Activated T-cell treated with anti-CD3 and anti-CD28 coated beads, Interleukin-2, amount 50 U/mL, for 4 hours (primary cell): ENCODE measurements around the gene CTXN3. TPM values are rescaled to one million over a fixed set of nuclear protein-coding genes. Genes with fewer than 3 reads are reported as not detected.

Experiments
- ATAC-seq, 2 donors: fragments of 200-7000 bp; cut with Tn5 transposase; one replicate each; pipeline ENCODE4 v1.10.0; 2021
- DNase-seq: peaks from one replicate; pipeline ENCODE4 v3.0.0-alpha.2; 2020
- H3K27me3 Mint-ChIP-seq: one replicate; pipeline ENCODE4 v1.8.0; 2021; ENCODE audit warnings: low read depth, mixed read lengths
- H3K36me3 Mint-ChIP-seq: one replicate; pipeline ENCODE4 v1.8.0; 2022; ENCODE audit warnings: mixed read lengths; ENCODE audit not compliant: insufficient read depth
- H3K4me1 Mint-ChIP-seq: one replicate; pipeline ENCODE4 v1.8.0; 2021; ENCODE audit warnings: low read depth, mixed read lengths
- H3K4me3 Mint-ChIP-seq: one replicate; pipeline ENCODE4 v1.8.0; 2021; ENCODE audit warnings: mild to moderate bottlenecking, moderate library complexity, mixed read lengths
- H3K9me3 Mint-ChIP-seq: one replicate; pipeline ENCODE4 v1.8.0; 2021; ENCODE audit warnings: mixed read lengths
- total RNA-seq, 3 donors: library from RNA; stranded (reverse); gene quantifications; one replicate each; pipeline ENCODE4 v1.2.1, GENCODE V29; 2021

Gene CTXN3
- not detected for total RNA-seq

- H3K4me3 Mint-ChIP-seq, result no peak within 1 kb of the TSS
- no peaks in the 10 kb centered on the region for H3K4me1 Mint-ChIP-seq
- ATAC-seq (no peak), DNase-seq (no peak)
- no peaks in the 10 kb centered on the region for H3K9me3 Mint-ChIP-seq
- H3K27me3 Mint-ChIP-seq, result no peaks in the 10 kb centered on the region
- no peaks in the 10 kb centered on the region for H3K36me3 Mint-ChIP-seq
These were observed at the start of gene CTXN3 for GRCh38 chr5:127649018-127649439. Gene CTXN3 (plus strand): TSS chr5:127649082. CDS start chr5:127657522, 8,440 bp downstream.

DNA sequence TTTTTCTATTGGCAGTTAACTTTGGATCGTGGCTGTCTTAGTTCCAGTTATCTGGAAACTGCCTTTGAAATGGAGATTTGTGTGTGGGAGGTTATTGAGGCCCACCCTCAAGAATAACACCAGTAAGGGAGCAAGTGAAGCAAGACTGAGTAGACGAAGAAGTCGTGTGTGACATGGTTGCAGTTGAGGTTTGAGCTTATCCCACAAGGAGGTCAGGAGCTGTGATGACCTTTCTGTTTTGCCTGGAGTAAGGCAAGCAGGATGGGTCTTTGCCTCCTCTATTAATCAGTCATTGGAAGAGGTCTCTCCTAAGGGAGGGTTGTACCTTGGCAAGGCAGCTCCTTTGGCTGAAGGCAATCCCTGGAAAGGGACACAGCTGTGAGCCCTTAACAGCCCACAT, 49.6 kb upstream of the CTXN3 start:
- H3K27me3 Mint-ChIP-seq, result peaks cover 8% of the 10 kb centered on the region
- H3K9me3 Mint-ChIP-seq, result no peaks in the 10 kb centered on the region
- no peak overlapping the region for H3K4me3 Mint-ChIP-seq
- peaks cover 6% of the 10 kb centered on the region for H3K4me1 Mint-ChIP-seq
- DNase-seq (no peak), ATAC-seq (no peak)
- H3K36me3 Mint-ChIP-seq, result no peaks in the 10 kb centered on the region

DNA sequence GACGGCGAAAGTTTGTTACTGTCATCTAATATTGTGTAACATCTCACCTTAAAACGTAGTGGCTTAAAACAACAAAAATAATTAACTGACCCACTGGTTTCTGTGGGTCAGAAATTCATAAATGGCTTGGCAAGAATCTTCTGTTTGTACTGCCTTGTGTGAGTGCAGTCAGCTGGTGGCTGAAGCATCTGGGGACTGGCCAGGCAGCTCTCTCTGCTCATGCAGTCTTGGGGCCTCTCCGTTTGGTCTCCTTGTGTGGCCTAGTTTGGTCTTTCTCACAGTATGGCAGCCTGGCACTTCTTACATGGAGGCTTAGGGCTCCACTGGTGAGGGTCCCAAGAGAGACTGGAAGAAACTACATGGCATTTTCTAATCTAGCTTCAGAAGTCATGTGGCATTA, 49.0 kb upstream of the CTXN3 start:
- no peak for ATAC-seq
- Mint-ChIP-seq H3K4me1 (peaks cover 6% of the 10 kb centered on the region), H3K4me3 (no peak overlapping the region), H3K27me3 (peaks cover 8% of the 10 kb centered on the region), H3K9me3 (no peaks in the 10 kb centered on the region), H3K36me3 (no peaks in the 10 kb centered on the region)
- no peak for DNase-seq

- H3K27me3 Mint-ChIP-seq, result peaks cover 8% of the 10 kb centered on the region
- no peaks in the 10 kb centered on the region for H3K36me3 Mint-ChIP-seq
- no peak for DNase-seq
- peaks cover 2% of the 10 kb centered on the region for H3K4me1 Mint-ChIP-seq
- H3K4me3 Mint-ChIP-seq, result no peak overlapping the region
- no peaks in the 10 kb centered on the region for H3K9me3 Mint-ChIP-seq
- ATAC-seq, result no peak
These were observed 47.8 kb upstream of the CTXN3 start for GRCh38 chr5:127601111-127601510.

GRCh38 chr5:127601601-127602000, 47.3 kb upstream of the CTXN3 start:
- Mint-ChIP-seq H3K4me3 (no peak overlapping the region), H3K36me3 (no peaks in the 10 kb centered on the region), H3K27me3 (peaks cover 8% of the 10 kb centered on the region), H3K4me1 (peaks cover 2% of the 10 kb centered on the region), H3K9me3 (no peaks in the 10 kb centered on the region)
- DNase-seq (no peak), ATAC-seq (no peak)

GRCh38 chr5:127602481-127602880, 46.4 kb upstream of the CTXN3 start:
- H3K4me3 Mint-ChIP-seq, result no peak overlapping the region
- ATAC-seq, result no peak
- no peak for DNase-seq
- H3K4me1 Mint-ChIP-seq, result peaks cover 2% of the 10 kb centered on the region
- H3K27me3 Mint-ChIP-seq, result peaks cover 8% of the 10 kb centered on the region
- H3K36me3 Mint-ChIP-seq, result no peaks in the 10 kb centered on the region
- no peaks in the 10 kb centered on the region for H3K9me3 Mint-ChIP-seq

DNA sequence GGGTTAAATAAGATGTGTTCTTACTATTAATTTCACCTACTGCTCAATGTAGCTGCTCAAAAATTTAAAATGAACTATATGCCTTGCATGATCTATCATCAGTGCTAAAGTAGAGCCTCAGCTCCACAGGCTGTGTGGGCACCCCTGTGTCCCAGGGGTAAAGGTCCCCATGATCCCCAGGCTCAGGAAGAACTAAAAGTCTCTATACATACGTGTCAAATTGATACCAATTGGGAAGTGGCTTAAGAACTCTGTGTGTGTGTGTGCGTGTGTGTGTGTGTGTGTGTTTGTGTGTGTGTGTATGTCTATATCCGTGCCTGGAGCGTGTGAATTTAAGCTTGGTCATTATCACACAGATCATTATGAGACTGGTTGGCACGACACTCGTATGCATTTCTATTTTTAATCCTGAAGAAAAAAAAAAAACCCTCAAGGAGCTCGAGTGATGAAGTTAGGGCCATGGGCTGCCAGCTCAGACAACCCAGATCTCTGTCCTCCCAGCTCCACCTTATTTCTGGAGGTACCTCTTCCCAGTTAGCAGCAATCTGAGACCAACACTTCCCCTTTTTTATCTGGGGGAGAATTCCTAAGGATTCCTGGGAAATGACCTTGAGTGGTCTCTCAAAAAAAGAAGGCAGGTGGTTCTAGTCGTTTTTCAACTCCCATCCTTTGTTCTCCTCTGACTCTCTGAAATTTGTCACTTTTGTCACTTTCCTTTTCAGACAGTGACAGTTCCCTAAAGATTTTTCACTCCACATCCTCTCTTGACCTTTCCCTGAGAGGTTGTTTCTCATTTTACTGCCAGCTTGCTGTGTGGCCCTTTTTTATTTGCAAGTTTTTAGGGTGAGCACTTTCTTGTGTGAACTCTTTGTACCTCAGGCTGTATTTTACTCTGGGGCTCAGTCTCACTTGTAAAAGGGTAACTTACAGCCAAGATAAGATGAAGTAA, 45.7 kb upstream of the CTXN3 start:
- ATAC-seq (no peak), DNase-seq (no peak)
- no peak overlapping the region for H3K4me3 Mint-ChIP-seq
- no peaks in the 10 kb centered on the region for H3K36me3 Mint-ChIP-seq
- H3K4me1 Mint-ChIP-seq, result peaks cover 2% of the 10 kb centered on the region
- no peaks in the 10 kb centered on the region for H3K9me3 Mint-ChIP-seq
- peaks cover 8% of the 10 kb centered on the region for H3K27me3 Mint-ChIP-seq

DNA sequence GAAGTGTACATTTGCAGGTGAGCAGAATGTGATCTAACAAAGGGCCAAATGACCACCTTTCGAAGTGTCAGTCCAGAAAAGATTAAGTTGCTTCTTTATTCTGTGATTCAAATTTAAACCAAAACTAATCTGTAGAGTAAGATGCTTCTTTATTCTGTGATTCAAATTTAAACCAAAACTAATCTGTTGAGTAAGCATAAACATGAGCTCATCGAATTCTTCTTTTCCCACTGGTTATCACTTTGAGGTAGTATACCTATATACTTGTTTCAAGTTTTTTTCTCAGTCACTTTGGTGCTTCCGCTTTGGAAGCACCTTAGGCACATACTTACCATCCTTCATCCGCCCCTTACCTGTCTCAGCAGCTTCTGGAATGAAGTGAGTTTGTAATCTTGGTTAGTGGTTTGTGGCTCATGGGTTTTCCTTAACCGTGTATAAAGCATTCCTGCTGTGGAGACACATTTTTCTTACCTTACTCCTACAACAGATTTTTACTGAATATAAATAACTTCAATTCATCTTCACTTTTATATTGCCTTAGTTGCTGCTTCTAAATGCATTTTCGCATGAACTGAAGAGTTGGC, 40.7 kb upstream of the CTXN3 start:
- Mint-ChIP-seq H3K9me3 (no peaks in the 10 kb centered on the region), H3K4me3 (no peak overlapping the region), H3K36me3 (no peaks in the 10 kb centered on the region), H3K4me1 (peaks cover 2% of the 10 kb centered on the region), H3K27me3 (peaks cover 8% of the 10 kb centered on the region)
- DNase-seq, result no peak
- ATAC-seq, result no peak

- Mint-ChIP-seq H3K4me1 (no peaks in the 10 kb centered on the region), H3K27me3 (peaks cover 6% of the 10 kb centered on the region), H3K4me3 (no peak overlapping the region), H3K36me3 (no peaks in the 10 kb centered on the region), H3K9me3 (no peaks in the 10 kb centered on the region)
- DNase-seq (no peak), ATAC-seq (no peak)
These were observed 39.9 kb upstream of the CTXN3 start for GRCh38 chr5:127609011-127609410.

GRCh38 chr5:127609957-127610356, 38.9 kb upstream of the CTXN3 start:
- Mint-ChIP-seq H3K9me3 (no peaks in the 10 kb centered on the region), H3K4me3 (no peak overlapping the region), H3K27me3 (peaks cover 6% of the 10 kb centered on the region), H3K36me3 (no peaks in the 10 kb centered on the region), H3K4me1 (no peaks in the 10 kb centered on the region)
- ATAC-seq, result no peak
- no peak for DNase-seq

GRCh38 chr5:127612441-127613141, 36.3 kb upstream of the CTXN3 start:
- Mint-ChIP-seq H3K27me3 (peaks cover 6% of the 10 kb centered on the region), H3K4me3 (no peak overlapping the region), H3K9me3 (no peaks in the 10 kb centered on the region), H3K4me1 (no peaks in the 10 kb centered on the region), H3K36me3 (no peaks in the 10 kb centered on the region)
- DNase-seq (no peak), ATAC-seq (no peak)

GRCh38 chr5:127615916-127616315, 33.0 kb upstream of the CTXN3 start:
- Mint-ChIP-seq H3K36me3 (no peaks in the 10 kb centered on the region), H3K9me3 (peaks cover 3% of the 10 kb centered on the region), H3K4me1 (no peaks in the 10 kb centered on the region), H3K4me3 (no peak overlapping the region), H3K27me3 (peaks cover 6% of the 10 kb centered on the region)
- ATAC-seq (no peak), DNase-seq (no peak)

DNA sequence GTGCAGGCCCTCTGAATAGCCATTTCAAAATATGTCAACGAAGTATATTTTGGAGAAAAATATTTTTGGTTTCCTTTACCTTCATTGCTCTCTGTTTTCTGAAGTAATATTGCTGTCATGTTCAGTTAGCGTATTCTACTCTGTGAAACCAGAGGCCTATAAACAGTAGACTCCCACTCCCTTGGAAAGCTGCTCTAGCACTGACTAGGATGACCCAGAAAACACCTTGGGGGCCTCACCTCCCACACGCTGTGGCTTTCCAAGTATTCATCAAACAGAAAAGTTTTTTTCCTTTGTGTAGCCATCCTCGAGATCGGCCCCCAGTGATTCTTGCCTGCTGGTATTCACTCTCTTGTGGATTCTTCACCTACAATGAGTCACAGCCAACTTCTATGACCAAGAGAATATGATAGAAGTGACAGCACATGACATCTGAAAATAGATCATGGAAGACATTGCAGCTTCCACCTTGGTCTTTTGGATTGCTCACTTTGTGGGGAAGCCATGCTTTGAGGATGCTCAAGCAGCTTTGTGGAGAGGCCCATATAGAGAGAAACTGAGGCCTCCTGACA, 28.9 kb upstream of the CTXN3 start:
- DNase-seq, result no peak
- Mint-ChIP-seq H3K36me3 (no peaks in the 10 kb centered on the region), H3K4me1 (no peaks in the 10 kb centered on the region), H3K9me3 (peaks cover 3% of the 10 kb centered on the region), H3K27me3 (peaks cover 8% of the 10 kb centered on the region), H3K4me3 (no peak overlapping the region)
- ATAC-seq, result peak in 1 of 2 donors; percentile 21

DNA sequence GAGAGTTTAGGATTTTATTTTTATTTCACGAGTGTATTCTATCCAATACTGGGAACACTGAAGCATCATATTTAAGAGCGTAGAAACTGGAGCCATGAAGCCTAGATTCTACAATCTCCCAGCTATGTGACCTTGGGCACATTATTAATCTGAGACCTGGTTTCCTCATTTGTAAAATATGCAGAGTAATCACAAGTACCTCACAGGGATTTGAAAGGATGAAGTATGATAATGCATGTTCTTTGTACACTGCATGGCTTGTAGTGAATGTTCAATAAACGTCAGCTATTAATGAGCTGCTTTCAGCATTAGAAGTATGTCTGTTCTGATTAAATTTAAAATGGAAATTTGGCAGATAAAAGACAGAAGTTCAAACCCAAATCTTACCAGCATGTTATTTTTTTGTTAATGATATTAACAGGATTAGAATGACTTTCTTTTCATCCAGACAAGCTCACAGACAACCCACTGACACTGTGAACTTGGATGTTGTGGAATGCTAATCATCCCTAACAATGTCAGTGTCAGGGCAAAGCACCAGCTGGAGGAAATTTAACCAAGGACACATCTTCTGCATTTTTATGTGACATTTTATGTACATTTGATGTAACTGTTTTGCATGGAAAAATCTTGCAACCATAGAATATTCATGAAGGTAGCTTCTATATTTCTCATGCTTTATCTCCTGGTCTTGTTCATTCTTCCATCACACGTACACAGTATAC, 27.1 kb upstream of the CTXN3 start:
- DNase-seq (no peak), ATAC-seq (no peak)
- peaks cover 8% of the 10 kb centered on the region for H3K27me3 Mint-ChIP-seq
- no peak overlapping the region for H3K4me3 Mint-ChIP-seq
- no peaks in the 10 kb centered on the region for H3K4me1 Mint-ChIP-seq
- no peaks in the 10 kb centered on the region for H3K36me3 Mint-ChIP-seq
- H3K9me3 Mint-ChIP-seq, result peaks cover 3% of the 10 kb centered on the region
